K562 (cell line): Measurements from ENCODE around the gene AHNAK. TPM values are rescaled to one million over a fixed set of nuclear protein-coding genes. Genes with fewer than 3 reads are reported as not detected.

Experiments used
- ATAC-seq: fragments of 200-7000 bp; cut with Tn5 transposase; 3 replicates; pipeline ENCODE4 v1.9.1; 2020; ENCODE audit warnings: moderate library complexity
- BruUV-seq: library from RNA; stranded (reverse); fragments of 400-500 nt; replicated peaks from 2 replicates; lab custom pipeline; 2021; lab: Mats Ljungman, UMichigan
- CTCF ChIA-PET: fragments of 300-600 bp; formaldehyde crosslinking; extraction: SDS; loops from one replicate; lab custom pipeline; 2021; ENCODE audit warnings: low intra/inter-chr PET ratio; lab: Yijun Ruan, JAX
- POLR2A ChIA-PET: fragments of 300-600, 350-650 bp; sonication (Branson Sonifier 250); formaldehyde crosslinking; extraction: SDS; loops from one replicate; lab custom pipeline; 2021; ENCODE audit warnings: antibody characterized with exemption, inconsistent platforms; lab: Yijun Ruan, JAX
- DNase-seq, 4 experiments: peaks; one replicate each; pipeline versions ENCODE4 v3.0.0 to v3.0.0-alpha.2; 2011 to 2018; ENCODE audit warnings: low spot score in 3 of 4, mixed read lengths in 3 of 4; ENCODE audit errors: extremely low read depth in 1 of 4
- FAIRE-seq: peaks from 2 replicates; lab custom pipeline; 2011; peaks lifted over from hg19 to GRCh38; lab: Jason Lieb, UNC
- H2AFZ ChIP-seq: 2 replicates; pipeline ENCODE4 v1.6.0; 2011; ENCODE audit warnings: low read depth, low read length, control low read depth, inconsistent platforms
- H3K27ac ChIP-seq: fragments of 200-600 bp; 3 replicates; pipeline ENCODE4 v1.8.0; 2011; ENCODE audit warnings: low read depth, mild to moderate bottlenecking, control low read depth, inconsistent platforms, low read length, moderate library complexity, mixed read lengths; ENCODE audit errors: extremely low read depth
- H3K27me3 ChIP-seq, 2 experiments: fragments of 300-600 bp in 1 of 2; 2 replicates in 1 of 2; 3 replicates in 1 of 2; pipeline versions ENCODE4 v1.6.0 to v1.8.0; 2011; ENCODE audit warnings: inconsistent platforms in 2 of 2, low read length in 2 of 2, mild to moderate bottlenecking in 1 of 2, mixed read lengths in 1 of 2, moderate library complexity in 1 of 2; ENCODE audit not compliant: control insufficient read depth in 2 of 2, insufficient read depth in 2 of 2
- H3K36me3 ChIP-seq: fragments of 300-600 bp; 3 replicates; pipeline ENCODE4 v1.8.0; 2011; ENCODE audit warnings: mild to moderate bottlenecking, low read length, inconsistent platforms; ENCODE audit not compliant: control insufficient read depth, insufficient read depth
- H3K4me1 ChIP-seq, 2 experiments: fragments of 200-600 bp in 1 of 2; replicated peaks in 1 of 2; 2 replicates in 1 of 2; 3 replicates in 1 of 2; pipeline versions ENCODE4 v1.5.1 to v1.8.0; 2011; ENCODE audit warnings: inconsistent platforms in 2 of 2, low read length in 2 of 2, mild to moderate bottlenecking in 1 of 2, mixed read lengths in 1 of 2, moderate library complexity in 1 of 2; ENCODE audit not compliant: control insufficient read depth in 2 of 2, insufficient read depth in 2 of 2
- H3K4me2 ChIP-seq: 2 replicates; pipeline ENCODE4 v1.6.1; 2011; ENCODE audit warnings: low read length, control low read depth, inconsistent platforms, mixed read lengths; ENCODE audit not compliant: insufficient read depth
- H3K4me3 ChIP-seq: fragments of 200-600 bp; sonication (generic), shearing (Covaris generic); 2 replicates; pipeline ENCODE4 v1.5.1; 2016; ENCODE audit warnings: control low read depth, inconsistent platforms
- H3K79me2 ChIP-seq: fragments of 200-600 bp; 3 replicates; pipeline ENCODE4 v1.8.0; 2011; ENCODE audit warnings: low read length, inconsistent platforms; ENCODE audit not compliant: control insufficient read depth, insufficient read depth
- H3K9ac ChIP-seq, 2 experiments: 2 replicates each; pipeline versions ENCODE4 v1.6.0 to v1.6.1; 2011; ENCODE audit warnings: low read depth in 2 of 2, low read length in 2 of 2, control low read depth in 1 of 2, inconsistent platforms in 1 of 2, mild to moderate bottlenecking in 1 of 2, mixed read lengths in 1 of 2; ENCODE audit not compliant: insufficient read depth in 1 of 2
- H3K9me1 ChIP-seq: one replicate; pipeline ENCODE4 v1.6.0; 2011; ENCODE audit warnings: inconsistent platforms, mild to moderate bottlenecking, low read length, moderate library complexity; ENCODE audit not compliant: control insufficient read depth, insufficient read depth
- H3K9me3 ChIP-seq: replicated peaks from 2 replicates; pipeline ENCODE4 v1.5.1; 2011; ENCODE audit warnings: low read depth, low read length, inconsistent platforms; ENCODE audit not compliant: control insufficient read depth, insufficient read depth
- H4K20me1 ChIP-seq: replicated peaks from 2 replicates; pipeline ENCODE4 v1.6.1; 2011; ENCODE audit warnings: low read length, inconsistent platforms, mixed read lengths; ENCODE audit not compliant: control insufficient read depth, insufficient read depth
- CXXC5 ChIP-seq: fragments of 250-450 bp; sonication (Bioruptor Pico); IDR thresholded peaks from 2 replicates; pipeline ENCODE4 v1.8.0; 2022; ENCODE audit warnings: inconsistent platforms, mild to moderate bottlenecking, moderate library complexity
- KAT7 ChIP-seq: sonication (generic); formaldehyde crosslinking; IDR thresholded peaks from 2 replicates; pipeline ENCODE4 v1.8.0; 2022; ENCODE audit warnings: missing genetic modification reagents, mild to moderate bottlenecking, borderline replicate concordance
- NR3C1 ChIP-seq: sonication (generic); formaldehyde crosslinking; IDR thresholded peaks from 2 replicates; pipeline ENCODE4 v1.8.1; 2022; ENCODE audit warnings: missing genetic modification reagents
- RAD21 ChIP-seq, 2 experiments: fragments of 250-450 bp in 1 of 2; fragments of 450-650 bp in 1 of 2; sonication (Bioruptor Pico) in 1 of 2; formaldehyde crosslinking in 1 of 2; IDR thresholded peaks in 1 of 2; conservative IDR thresholded peaks in 1 of 2; 2 replicates each; pipeline versions ENCODE4 v1.4.0 to v1.8.0; 2020 to 2022; ENCODE audit warnings: mild to moderate bottlenecking in 2 of 2, moderate library complexity in 1 of 2
- RBFOX2 ChIP-seq: fragments of 200-400 bp; formaldehyde crosslinking; IDR thresholded peaks from 2 replicates; pipeline ENCODE4 v1.6.1; 2017; ENCODE audit warnings: low read depth, mild to moderate bottlenecking, low read length, moderate library complexity
- ZNF232 ChIP-seq: sonication (generic); formaldehyde crosslinking; IDR thresholded peaks from 2 replicates; pipeline ENCODE4 v1.8.0; 2022; ENCODE audit warnings: mild to moderate bottlenecking, missing genetic modification reagents
- WGBS: fragments of 100-300 bp; shearing (Covaris generic); methylation state at CpG from one replicate; pipeline ENCODE4 v1.1.6; 2016; ENCODE audit warnings: low coverage, mixed read lengths; ENCODE audit not compliant: insufficient coverage; ENCODE audit errors: missing lambda C conversion rate; 5-methylcytosine and 5-hydroxymethylcytosine counted together
- in situ Hi-C: fragments of 300-500 bp; cut with MboI; formaldehyde crosslinking; loops from 4 replicates; pipeline ENCODE4 v1.15.0; 2018; ENCODE audit warnings: inconsistent platforms, mixed read lengths
- intact Hi-C: fragments of 100-400 bp; cut with micrococcal nuclease; formaldehyde crosslinking; loops from 2 replicates; pipeline ENCODE4 v1.14.2; 2022
- polyA plus RNA-seq, 8 experiments: library from polyadenylated mRNA; depleted of rRNA in 4 of 8; stranded (reverse) in 5 of 8; unstranded in 3 of 8; fragments of >200 nt; fragmentation: Nextera tagmentation in 2 of 8; fragmentation: Illumina TruSeq in 1 of 8; extraction: Ambion mirVana in 2 of 8; extraction: Trizol in 1 of 8; gene quantifications; 2 replicates each; pipeline versions ENCODE4 v1.2.1 to v1.2.3, GENCODE V29; 2011 to 2014; ENCODE audit warnings: inconsistent platforms in 1 of 8, missing spikeins in 1 of 8
- total RNA-seq, 7 experiments: library from RNA; depleted of rRNA in 6 of 7; stranded (reverse); fragments of >200 nt in 6 of 7; fragmentation: Illumina TruSeq in 2 of 7; extraction: Trizol in 2 of 7; gene quantifications; 2 replicates each; pipeline versions ENCODE4 v1.2.1 to v1.2.3, GENCODE V29; 2011 to 2021; ENCODE audit warnings: low replicate concordance in 1 of 7

Gene AHNAK
- total and polyA plus RNA-seq, 9 of the 15 experiments (the other 6 are each of a cell fraction or from before 2014, with no cell fraction given): 1.5 to 89.7 (median 45.0) TPM

GRCh38 chr11:62546244-62546928 lies at the start of gene AHNAK (continued):
- TF ChIP-seq RAD21 (CRISPR knock-in tag; conservative IDR thresholded peaks at IDR 0.05 in 1 of 2, IDR thresholded peaks at IDR 0.05 in 1 of 2) (0 out of 4 replicates have a peak, but pooled peaks of 1 of the 2 experiments have one; percentile 16), KAT7 (CRISPR knock-in tag) (0 out of 2 replicates have a peak, but pooled peaks have one; percentile 21), CXXC5 (peak; percentile 37), NR3C1 (CRISPR knock-in tag) (0 out of 2 replicates have a peak, but pooled peaks have one; percentile 63)

GRCh38 chr11:62595124-62595523 lies 48.5 kb upstream of the AHNAK start:
- H3K36me3 ChIP-seq: peaks cover 73% of the 10 kb centered on the region
- in situ Hi-C loops: no loop called here

More at GRCh38 chr11:62595124-62595523, 48.5 kb upstream of the AHNAK start:
- Histone ChIP-seq H2AFZ (no peak overlapping the region), H3K9me1 (no peaks in the 10 kb centered on the region), H4K20me1 (no peaks in the 10 kb centered on the region), H3K27ac (no peak overlapping the region), H3K4me3 (no peak overlapping the region), H3K9ac (no peak overlapping the region; a peak in 1 of 4 replicates), H3K4me2 (no peak overlapping the region), H3K9me3 (no peaks in the 10 kb centered on the region), H3K4me1 (peaks cover 24 to 32% of the 10 kb centered on the region in 2 experiments), H3K27me3 (no peaks in the 10 kb centered on the region), H3K79me2 (peaks cover 58% of the 10 kb centered on the region)
- CTCF ChIA-PET: no interaction called here
- DNase-seq: no peak
- intact Hi-C loops: loop anchor here (10.0 kb wide), 1 partner anchor 290 kb away; the partner anchor contains the start of gene SLC3A2
- BruUV-seq: no TSS peak
- FAIRE-seq: no peak
- WGBS: 83% methylated on average over 8 of the region's 8 CpGs
- no peak for ATAC-seq
- POLR2A ChIA-PET: interaction anchor here (0.6 kb wide), 1 partner anchor 28 kb away, joined by 3 read pairs; no protein-coding TSS in a partner anchor
- TF ChIP-seq ZNF232 (CRISPR knock-in tag): no peak
- TF ChIP-seq RBFOX2: 0 out of 2 replicates have a peak, but pooled peaks have one; percentile 12
